HG03196 (cell line): Measurements from ENCODE around the gene CYGB.

Experiments
- ATAC-seq: cut with Tn5 transposase; IDR thresholded peaks from one replicate; pipeline ENCODE4 v1.9.1; 2021; ENCODE audit not compliant: unreplicated experiment

CYGB gene

DNA sequence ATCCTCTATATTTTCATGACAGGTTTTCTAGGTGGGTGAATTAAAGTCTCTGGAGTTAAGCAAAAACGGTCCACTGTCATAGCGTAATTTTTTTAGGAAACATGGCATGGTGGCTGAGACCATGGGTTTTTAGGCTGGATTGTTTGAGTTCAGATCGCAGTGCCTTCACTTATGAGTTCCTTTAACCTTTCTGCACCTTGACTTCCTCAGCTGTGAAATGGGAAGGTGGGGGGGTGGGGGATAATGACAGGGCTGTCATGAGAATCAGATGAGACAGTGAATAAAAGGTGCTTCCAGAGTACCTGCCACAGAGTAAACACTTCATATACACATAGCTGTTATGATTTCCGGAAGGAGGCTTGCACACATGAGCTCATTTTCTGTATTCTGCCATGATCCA, 14.2 kb upstream of the CYGB start:
- no peak for ATAC-seq

DNA sequence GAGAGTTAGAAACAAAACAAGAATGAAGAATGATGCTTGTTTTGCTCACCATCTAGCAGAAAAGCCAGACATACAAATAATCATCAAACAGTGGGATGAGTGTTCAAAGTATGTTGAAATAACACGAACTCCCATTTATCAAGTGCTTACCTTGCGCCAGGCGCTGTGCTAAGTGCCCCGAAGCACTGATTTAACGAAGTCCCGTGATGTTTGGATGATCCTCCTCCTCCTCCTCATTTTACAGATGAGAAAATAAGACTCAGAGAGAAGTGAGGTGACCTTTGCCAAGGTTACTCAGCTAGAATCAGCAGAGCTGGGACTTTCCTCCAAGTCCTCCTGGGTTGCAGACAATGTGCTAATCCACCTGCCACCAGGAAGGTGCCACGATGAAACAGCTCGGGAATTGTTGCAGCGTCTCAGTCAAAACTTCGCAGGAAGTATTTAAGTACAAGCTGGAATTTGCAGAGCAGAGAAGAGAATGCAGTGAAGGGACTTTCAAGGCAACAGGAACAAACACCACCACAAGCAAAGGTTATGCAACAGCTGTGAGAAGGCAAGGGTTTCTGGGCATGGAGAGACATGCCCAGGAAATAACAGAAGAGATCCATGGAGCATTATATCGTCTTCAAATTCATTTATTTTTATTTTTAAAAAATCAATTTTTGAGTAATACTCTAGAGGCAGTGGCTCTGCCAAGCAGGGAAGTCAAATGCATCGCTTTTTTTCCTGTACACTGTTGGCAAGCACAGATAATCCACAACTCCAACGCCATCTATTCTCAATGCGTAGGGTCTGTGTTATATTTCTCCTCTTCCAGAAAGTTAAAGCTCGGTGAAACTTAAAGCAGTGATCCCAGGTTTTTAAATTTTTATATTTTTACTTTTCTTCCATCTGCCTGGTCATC, 13.5 kb upstream of the CYGB start:
- ATAC-seq: no peak

DNA sequence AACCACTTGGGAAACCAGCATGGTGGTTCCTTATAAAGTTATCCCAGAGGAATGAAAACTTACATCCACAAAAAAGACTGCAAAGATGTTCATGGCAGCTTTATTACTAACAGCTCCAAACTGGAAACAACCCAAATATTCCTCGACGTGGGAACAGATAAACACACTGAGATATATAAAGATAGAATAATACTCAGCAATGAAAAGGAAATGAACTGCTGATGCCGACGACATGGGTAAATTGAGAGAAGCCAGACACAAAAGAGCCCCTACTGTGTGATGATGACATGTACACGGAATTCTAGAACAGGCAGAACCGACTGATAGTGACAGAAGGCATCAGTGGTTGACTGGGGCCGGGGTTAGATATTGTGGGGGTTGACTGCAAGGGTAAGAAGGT, 12.0 kb upstream of the CYGB start:
- ATAC-seq: no peak

DNA sequence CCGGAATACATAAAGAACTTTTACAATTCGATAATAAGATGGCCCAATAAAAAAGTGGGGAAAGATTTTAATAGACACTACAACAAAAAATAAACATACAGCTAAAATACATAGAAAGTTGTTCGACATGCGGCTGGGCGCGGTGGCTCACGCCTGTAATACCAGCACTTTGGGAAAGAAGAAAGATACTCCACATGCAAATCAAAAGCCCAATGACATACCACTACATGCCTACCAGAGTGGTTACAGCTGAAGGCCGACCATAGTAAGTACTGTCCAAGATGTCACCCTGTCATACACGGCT, 11.7 kb upstream of the CYGB start:
- no peak for ATAC-seq

DNA sequence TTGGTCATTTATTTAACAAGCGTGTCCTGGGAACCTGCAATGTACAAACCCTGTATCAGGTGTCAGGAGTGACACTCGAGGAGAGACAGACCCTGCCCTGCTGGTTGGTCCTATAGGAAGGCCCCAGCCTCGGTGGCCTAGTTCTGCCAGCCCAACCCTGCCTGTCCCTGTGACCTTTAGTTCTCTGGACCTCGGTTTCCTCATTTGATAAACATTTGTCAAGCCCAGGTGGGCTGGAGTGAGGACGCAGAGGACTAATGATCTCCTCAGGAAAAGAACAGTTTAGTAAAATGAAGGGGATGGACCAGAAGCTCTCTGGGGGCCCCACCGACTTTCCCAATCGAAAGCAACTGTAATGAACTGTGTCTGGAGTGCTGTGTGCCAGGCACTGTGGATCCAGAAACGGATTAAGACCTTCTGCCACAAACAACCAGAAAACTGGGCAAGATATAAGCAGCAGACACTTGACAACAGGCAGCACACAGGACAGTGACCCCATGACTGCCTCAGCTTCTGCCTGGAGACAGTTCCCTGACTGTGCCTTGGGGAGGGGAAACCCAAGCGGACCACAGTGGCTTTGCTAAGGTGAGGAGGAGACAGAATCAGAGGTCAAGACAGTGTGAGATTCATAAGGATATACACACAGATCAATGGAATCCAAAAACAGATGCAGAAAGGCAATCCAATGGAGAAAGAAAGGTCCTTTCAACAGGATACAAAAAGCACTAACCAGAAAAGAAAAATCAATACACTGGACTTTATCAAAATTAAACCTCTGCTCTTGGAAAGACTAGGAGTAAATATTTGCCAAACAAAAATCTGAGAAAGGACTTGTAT, 11.1 kb upstream of the CYGB start:
- no peak for ATAC-seq

DNA sequence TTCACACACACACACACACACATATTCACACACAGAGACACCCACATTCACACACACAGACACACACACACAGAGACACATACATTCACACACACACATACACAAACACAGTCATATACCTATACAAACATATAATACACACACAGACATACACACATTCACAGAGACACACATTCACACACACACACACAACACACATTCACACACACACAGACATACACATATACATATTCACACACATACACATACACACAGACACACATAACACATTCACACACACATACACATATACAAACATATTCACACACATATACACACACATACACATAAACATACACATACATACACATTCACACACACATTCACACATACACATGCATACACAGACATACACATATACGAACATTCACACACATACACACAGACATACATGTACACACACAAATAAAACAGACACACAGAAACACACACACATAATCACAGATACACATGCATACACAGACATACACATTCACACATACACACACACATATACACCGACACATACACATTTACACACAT, 10.2 kb upstream of the CYGB start:
- no peak for ATAC-seq

DNA sequence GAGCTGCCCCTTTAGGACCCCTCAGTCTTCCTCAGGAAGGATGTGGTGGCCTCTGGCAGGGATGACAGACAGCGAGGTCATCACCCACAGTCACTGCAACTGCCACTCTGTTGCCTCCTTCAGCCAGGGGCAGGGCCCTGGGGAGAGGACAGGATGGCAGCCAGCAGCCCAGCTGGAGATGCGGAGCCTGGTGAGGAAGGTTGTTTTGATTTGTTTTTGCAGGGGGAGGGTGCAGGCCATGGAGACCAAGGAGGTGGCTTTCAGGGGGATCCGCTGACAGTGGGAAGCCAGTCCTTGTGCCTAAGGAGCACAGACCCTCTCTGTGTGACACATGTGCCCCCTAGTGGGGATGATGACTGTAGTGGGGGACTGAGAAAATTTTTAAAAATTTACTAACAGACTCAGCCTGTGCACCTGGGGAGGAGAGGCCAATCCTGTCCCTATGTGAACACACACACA, 9.7 kb upstream of the CYGB start:
- ATAC-seq: no peak

DNA sequence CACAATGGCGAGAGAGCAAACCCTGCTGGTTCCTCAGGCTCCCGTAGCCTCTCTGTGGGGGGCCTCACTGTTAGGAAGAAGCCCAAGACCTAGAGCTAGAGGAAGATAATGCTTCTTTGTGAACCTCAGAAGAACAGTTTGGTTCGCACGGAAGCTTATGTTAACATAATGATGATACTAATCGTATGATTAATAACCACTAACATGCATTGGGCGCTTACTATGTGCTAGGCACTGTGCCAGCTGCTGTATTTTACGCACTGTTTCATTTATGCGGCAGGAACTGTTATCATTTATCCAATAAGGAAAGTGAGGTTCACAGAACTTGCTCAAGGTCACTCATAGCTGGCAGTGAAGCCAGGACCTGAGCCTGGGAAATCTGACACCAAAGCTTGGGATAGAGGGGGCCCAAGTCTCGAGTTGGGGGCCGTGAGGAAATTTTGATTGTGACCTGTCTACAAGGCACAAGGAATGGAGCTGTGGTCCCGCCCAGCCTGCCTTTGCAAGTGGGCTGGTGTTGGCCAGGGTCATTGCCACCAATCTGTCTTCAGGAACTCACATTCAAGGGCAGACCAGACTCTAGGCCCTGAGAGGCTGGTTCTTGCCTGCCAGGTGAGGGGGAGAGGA, 9.2 kb upstream of the CYGB start:
- ATAC-seq: no peak

DNA sequence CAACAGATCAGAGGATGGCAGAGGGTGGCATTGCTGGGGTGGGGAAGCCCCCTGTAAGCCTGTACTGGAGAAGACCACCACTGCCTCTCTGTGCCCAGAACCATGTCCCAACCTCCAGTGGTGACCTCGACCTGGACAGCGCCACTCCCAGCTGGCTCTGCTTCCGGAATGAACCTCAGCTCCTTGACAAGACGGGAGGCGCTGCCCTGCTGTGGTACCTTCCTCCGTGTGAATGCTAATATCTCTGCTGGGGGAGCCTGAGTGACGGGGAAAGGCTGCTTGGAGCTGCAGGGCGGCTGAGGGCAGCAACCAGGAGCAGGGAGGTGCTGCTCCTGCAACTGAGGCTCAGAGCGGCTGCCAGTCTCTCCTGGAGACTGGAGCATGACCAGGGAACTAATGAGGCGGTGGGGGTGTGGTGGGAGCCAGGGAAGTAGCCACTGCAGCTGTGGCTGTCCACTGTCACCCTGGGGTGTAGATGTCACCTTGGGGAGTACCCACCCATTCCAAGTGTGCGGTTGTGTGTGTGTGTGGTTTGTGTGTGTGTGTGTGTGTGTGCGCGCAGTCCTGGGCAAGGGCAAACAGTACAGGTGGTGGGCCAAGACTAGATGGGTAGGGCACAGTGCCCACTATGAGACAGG, 8.5 kb upstream of the CYGB start:
- no peak for ATAC-seq

DNA sequence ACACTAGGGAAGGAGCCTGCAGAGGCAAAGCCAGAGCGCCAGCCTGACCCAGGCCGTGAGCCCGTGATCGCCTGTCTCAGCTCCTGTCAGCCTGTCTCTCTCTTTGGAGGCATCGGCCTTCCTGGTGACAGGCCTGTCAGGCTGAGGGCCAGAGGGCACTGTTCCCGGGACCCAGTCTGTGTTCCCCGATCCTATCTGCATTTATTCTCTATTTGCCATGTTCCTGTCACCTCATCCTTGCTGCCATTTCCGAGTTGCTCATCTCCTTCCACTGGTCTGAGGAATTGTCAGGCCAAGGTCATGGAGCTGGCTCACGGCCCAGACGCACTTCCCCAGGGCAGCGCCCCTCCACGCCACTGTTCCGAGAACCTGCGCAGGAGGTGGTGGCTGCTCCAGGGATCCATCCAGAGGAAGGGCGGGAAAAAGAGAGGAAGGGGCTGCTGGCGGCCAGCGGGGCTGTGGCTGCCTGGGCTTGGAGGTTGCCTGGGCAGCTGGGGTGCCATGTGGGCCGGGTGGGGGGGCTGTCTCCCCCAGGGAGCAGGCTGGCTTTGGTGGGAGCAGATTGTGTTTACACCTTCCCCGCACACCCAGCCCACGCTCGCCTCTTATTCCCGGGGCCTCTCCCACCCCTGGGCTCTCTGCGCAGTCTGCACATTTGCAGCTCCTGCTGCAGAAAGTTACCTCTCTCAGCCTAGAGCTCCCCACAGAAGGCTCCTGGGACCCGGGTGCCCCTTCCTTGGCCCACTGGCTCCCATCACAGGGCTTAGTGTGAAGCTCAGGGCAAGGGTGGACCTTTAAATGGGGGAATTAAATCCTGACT, 7.2 kb upstream of the CYGB start:
- no peak for ATAC-seq

DNA sequence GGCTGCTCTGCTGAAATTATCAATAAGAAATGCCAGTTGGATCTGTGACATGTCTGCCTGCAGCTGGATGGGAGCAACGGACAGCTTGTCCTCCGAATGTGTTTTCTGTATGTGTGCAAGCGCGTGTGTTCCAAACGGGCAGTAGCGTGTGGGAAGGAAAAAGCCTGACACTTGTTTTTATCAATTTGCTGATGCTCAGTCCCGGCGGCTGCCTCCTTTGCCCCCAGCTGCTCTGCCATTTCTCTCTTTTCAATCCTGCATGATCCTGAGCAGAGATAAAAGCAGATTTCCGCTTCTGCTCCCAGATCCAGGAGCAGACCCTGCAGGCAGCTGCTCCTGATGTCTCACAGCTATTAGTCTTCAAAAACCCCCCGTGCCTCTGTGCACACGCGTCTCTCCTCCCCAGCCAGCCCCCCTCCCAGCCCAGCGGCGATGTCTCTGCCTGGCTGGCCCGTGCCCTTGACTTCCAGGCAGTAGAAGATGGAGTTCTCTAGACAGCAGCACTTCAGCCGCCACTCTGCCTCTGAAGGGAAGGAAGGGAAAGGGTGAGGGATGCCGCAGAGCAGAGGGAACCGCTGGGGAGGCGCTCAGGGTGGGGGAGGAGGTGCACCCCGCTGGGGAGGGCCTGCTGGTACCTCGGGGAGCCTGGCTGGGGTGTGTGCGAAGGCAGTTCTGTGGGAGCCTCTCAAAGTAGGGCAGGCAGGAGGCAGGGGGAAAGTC, 6.5 kb upstream of the CYGB start:
- ATAC-seq: no peak

DNA sequence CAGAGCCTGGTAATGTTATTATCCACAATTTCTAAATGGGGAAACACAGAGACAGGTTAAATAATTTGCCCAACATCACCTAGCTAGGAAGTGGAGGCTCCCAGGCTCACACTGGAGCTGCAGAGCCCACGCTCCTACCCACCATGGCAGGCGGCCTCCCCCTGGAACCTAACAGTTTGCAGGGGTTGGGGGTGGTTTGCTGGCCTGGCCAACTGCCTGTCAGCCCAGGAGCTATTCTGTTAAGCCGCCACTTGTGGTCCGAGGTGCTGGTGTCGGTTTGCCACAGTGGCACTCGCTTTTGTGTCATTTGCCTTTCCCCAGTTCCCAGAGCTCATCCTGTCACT, 5.9 kb upstream of the CYGB start:
- no peak for ATAC-seq

DNA sequence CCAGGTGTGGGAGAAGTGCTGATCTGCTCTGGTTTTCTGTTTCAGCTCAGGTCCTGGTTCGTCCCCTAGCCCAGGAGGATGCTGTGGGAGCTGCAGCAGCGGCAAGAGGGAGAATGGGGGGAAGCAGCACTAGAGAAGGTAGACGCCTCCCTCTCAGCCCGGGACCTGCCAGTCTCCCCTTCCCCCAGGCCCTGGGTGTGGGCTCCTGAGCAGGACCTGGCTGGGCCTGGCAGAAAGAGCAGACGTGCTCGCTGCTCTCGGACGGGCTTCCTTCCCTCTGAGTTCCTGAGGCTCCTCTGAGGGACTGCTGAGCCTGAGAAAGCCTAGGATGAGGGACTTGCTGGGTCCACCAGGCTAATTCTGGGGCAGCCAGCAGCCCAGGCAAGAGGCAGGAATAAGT, 5.5 kb upstream of the CYGB start:
- no peak for ATAC-seq

DNA sequence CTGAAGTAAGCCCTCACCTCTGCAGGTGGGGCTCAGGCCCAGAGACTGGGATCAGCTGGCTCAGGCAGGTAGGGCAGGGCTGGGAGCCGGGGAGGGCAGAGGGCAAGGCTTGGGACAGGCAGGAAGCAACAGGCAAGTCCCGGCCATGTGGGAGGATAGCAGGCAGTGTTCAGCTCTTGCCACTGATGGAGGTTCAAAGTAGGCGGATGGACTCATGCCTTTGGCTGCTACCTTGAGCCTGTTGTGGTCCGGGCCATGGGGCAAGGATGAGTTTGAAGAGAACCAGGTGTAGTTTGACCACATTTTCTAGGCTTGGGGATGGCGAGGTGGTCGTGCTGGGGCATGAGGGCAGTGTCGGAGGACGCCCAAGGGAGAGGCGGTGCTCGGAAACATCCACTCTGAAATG, 5.1 kb upstream of the CYGB start:
- ATAC-seq: no peak

DNA sequence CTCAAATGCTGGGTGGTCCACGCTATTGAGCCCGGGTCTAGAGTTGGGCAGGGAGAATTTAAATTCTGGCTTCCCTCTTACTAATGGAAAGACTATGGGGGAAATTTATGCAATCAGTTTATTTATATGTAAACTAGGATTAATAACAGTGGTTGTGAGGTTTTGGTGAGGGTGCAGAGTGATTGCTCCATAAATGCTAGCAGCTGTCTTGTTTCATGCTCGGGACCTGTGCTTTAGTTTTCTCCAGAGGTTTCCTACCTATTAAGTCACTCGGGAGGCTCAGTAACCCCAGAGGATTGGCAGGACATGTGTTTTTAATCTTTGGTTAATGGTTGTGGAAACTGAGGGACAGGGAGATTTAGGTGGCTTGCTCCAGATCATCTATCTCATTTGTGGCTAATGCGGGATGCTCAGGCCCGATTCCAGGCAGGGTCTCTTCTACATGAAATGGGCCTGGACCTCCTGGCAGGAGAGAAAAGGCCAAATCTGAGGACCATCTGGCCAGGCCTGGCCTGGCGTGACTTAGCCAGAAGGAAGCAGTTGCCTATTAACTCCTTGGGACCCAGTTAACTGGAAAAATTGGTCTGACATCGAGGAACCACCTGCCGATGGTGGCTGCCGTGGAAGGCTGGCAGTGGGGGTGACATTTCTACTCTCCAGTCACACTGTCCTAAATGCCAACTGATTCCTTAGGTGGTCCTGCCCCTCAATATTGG, 4.4 kb upstream of the CYGB start:
- ATAC-seq: no peak

DNA sequence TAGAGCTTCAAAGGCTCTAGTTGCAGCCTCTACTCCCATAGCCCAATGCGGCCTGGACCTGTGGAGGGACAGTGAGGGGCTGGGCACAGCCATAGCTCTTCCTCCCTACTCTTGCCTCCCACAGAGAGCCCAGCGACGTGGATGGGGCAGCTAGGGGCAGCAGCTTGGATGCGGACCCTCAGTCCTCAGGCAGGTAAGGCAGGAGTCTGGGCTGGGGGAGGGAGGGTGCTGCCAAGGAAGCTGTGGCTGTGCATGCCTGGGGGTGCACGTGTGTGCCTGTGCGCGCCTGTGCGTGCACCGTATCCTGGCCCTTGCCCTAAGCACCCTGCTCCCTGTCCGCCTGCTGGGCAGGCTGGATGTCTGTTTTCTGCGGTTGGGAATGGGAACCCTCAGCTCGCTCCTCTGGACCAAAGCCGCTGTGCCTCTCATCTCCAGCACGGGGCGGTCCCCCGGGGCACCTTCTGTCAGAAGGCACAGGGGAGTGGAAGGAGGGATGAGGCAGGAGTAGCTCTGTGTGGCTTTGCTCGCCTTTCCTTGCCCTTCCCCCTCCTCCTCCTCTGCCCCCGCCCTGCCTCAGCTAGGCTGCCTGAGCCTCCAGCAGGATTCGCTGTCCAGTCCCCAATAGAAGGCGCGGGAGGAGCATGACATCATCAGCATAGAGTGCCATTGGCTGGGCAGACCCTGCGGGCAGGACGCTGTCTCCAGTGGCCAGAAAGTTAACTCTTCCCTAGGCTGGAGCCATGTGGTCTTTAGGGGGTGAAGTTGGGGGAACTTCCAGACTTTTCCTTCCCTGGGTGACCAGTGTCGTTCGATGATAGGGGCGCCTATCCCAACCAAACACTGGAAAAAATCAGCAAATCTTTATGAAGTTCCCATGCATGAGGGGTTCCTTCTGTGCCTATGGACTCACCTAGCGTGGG, 3.1 kb upstream of the CYGB start:
- no peak for ATAC-seq

DNA sequence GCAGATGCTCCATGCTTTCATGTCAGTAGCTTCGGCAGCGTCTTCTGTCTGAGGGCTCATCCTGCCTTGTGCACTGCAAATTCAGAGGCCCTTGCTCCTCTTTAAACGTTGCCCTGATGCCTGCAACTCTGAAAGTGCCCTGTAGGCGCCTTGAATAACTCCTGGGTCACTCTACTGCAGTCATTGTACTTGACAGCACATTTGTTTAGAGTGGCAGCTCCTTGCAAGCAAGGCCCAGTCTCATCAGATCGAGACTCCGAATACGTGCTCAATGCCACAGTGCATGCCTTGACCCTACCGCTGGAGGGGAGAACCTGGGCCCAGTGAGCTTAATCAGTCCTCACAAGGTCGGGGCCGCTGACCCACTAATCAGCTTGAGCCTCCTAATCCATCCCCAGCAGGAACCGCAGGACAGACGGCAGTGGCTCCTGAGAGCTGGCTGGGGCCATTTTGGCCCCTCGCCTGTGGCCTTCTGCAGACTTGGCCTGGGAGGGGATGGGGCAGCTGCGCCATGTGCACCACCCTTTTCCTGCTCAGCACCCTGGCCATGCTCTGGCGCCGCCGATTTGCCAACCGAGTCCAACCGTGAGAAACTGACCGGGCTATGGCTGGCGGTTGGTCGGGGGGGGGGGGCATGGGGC, 2.2 kb upstream of the CYGB start, which contains the start of gene PRCD:
TSS of gene PRCD (plus strand) at position 414 of the 641 bp plus-strand sequence. CDS start at position 512, 98 bp downstream.
- ATAC-seq: no peak
